ENCODE results near the gene KLRC1. TPM values are rescaled to one million over a fixed set of nuclear protein-coding genes. Genes with fewer than 3 reads are reported as not detected.
A peak's percentile ranks its signal among the peaks of the same experiment; 100 is the strongest.

The KLRC1 gene
- total RNA-seq, 1 donor from 2014 or later: not detected

- Histone ChIP-seq H3K27me3 (ENCODE audit: control insufficient read depth, insufficient read depth, low read length) (no peaks in the 10 kb centered on the region), H3K4me3 (ENCODE audit: low read depth, low read length) (no peak overlapping the region), H3K36me3 (ENCODE audit: control insufficient read depth, insufficient read depth, low read length) (no peaks in the 10 kb centered on the region)
- no peak for TF ChIP-seq CTCF (IDR thresholded peaks at IDR 0.05; ENCODE audit: insufficient read depth, low read length, poor library complexity, severe bottlenecking)
- DNase-seq (ENCODE audit: low read depth): no peak
Measured at GRCh38 chr12:10469701-10470100, 16.5 kb upstream of the KLRC1 start.

- H3K4me3 ChIP-seq (ENCODE audit: low read depth, low read length): no peak overlapping the region
- no peaks in the 10 kb centered on the region for H3K27me3 ChIP-seq (ENCODE audit: control insufficient read depth, insufficient read depth, low read length)
- DNase-seq (ENCODE audit: low read depth): no peak
- no peak for TF ChIP-seq CTCF (IDR thresholded peaks at IDR 0.05; ENCODE audit: insufficient read depth, low read length, poor library complexity, severe bottlenecking)
- H3K36me3 ChIP-seq (ENCODE audit: control insufficient read depth, insufficient read depth, low read length): no peaks in the 10 kb centered on the region
Measured at GRCh38 chr12:10466311-10466710, 13.1 kb upstream of the KLRC1 start.

GRCh38 chr12:10457760-10458159 is 4.6 kb upstream of the KLRC1 start:
- Histone ChIP-seq H3K27me3 (ENCODE audit: control insufficient read depth, insufficient read depth, low read length) (no peaks in the 10 kb centered on the region), H3K36me3 (ENCODE audit: control insufficient read depth, insufficient read depth, low read length) (no peaks in the 10 kb centered on the region), H3K4me3 (ENCODE audit: low read depth, low read length) (no peak overlapping the region)
- DNase-seq (ENCODE audit: low read depth): no peak
- no peak for TF ChIP-seq CTCF (IDR thresholded peaks at IDR 0.05; ENCODE audit: insufficient read depth, low read length, poor library complexity, severe bottlenecking)

GRCh38 chr12:10456856-10457255 is 3.7 kb upstream of the KLRC1 start:
- no peak for TF ChIP-seq CTCF (IDR thresholded peaks at IDR 0.05; ENCODE audit: insufficient read depth, low read length, poor library complexity, severe bottlenecking)
- H3K36me3 ChIP-seq (ENCODE audit: control insufficient read depth, insufficient read depth, low read length): no peaks in the 10 kb centered on the region
- no peak for DNase-seq (ENCODE audit: low read depth)
- H3K27me3 ChIP-seq (ENCODE audit: control insufficient read depth, insufficient read depth, low read length): no peaks in the 10 kb centered on the region
- no peak overlapping the region for H3K4me3 ChIP-seq (ENCODE audit: low read depth, low read length)

GRCh38 chr12:10455766-10456165 is 2.6 kb upstream of the KLRC1 start:
- no peak for DNase-seq (ENCODE audit: low read depth)
- H3K4me3 ChIP-seq (ENCODE audit: low read depth, low read length): no peak overlapping the region
- no peaks in the 10 kb centered on the region for H3K36me3 ChIP-seq (ENCODE audit: control insufficient read depth, insufficient read depth, low read length)
- no peak for TF ChIP-seq CTCF (IDR thresholded peaks at IDR 0.05; ENCODE audit: insufficient read depth, low read length, poor library complexity, severe bottlenecking)
- H3K27me3 ChIP-seq (ENCODE audit: control insufficient read depth, insufficient read depth, low read length): no peaks in the 10 kb centered on the region

- no peaks in the 10 kb centered on the region for H3K27me3 ChIP-seq (ENCODE audit: control insufficient read depth, insufficient read depth, low read length)
- no peak for TF ChIP-seq CTCF (IDR thresholded peaks at IDR 0.05; ENCODE audit: insufficient read depth, low read length, poor library complexity, severe bottlenecking)
- peak; percentile 1 for DNase-seq (ENCODE audit: low read depth)
Measured at GRCh38 chr12:10454531-10454930, 1.4 kb upstream of the KLRC1 start.

More at GRCh38 chr12:10454531-10454930, 1.4 kb upstream of the KLRC1 start:
- Histone ChIP-seq H3K4me3 (ENCODE audit: low read depth, low read length) (no peak overlapping the region), H3K36me3 (ENCODE audit: control insufficient read depth, insufficient read depth, low read length) (no peaks in the 10 kb centered on the region)

All from kidney epithelial cell (primary cell).